Upper lobe of left lung (tissue), 4 donors: ENCODE results near the gene EDA.

Experiments used
- EP300 ChIP-seq, 4 donors: sonication (generic); formaldehyde crosslinking; IDR thresholded peaks; one replicate each; pipeline ENCODE4 v1.5.1; 2017; ENCODE audit warnings: antibody characterized with exemption in 4 of 4, control low read depth in 2 of 4
- POLR2A ChIP-seq, 4 donors: fragments of 450-650 bp; IDR thresholded peaks; one replicate each; pipeline ENCODE4 v1.5.1; 2016 to 2017; ENCODE audit warnings: antibody characterized with exemption in 4 of 4, mild to moderate bottlenecking in 2 of 4
- TF ChIP-seq, protein P1 (sequence below), 6 experiments: fragments of 450-650 bp in 4 of 6; fragments of 200-600 bp in 2 of 6; sonication (generic) in 2 of 6; IDR thresholded peaks; one replicate each; pipeline ENCODE4 v1.5.1; 2016 to 2019; ENCODE audit warnings: antibody characterized with exemption in 6 of 6

DNA sequence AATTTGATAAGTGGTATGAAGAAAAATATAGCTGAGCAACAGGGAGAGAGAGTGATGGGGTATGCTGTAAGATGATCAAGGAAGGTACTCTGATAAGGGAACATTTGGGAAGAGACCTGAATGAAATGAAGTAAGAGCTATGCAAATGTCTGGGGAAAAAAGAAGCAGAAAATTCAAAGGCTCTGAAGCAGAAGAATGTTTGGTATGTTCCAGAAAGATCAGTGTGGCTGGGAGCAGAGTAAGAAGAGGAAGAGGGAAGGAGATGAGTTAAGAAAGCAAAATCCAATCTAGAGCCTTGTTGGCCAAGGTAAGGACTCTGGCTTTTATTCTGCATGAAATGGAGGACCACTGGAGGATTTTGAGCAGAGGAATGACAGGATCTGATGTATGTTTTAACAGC, 343.8 kb downstream of the EDA start:
- TF ChIP-seq POLR2A (IDR thresholded peaks at IDR 0.05) (no peak), EP300 (IDR thresholded peaks at IDR 0.05) (no peak)
- TF ChIP-seq, protein P1, sequence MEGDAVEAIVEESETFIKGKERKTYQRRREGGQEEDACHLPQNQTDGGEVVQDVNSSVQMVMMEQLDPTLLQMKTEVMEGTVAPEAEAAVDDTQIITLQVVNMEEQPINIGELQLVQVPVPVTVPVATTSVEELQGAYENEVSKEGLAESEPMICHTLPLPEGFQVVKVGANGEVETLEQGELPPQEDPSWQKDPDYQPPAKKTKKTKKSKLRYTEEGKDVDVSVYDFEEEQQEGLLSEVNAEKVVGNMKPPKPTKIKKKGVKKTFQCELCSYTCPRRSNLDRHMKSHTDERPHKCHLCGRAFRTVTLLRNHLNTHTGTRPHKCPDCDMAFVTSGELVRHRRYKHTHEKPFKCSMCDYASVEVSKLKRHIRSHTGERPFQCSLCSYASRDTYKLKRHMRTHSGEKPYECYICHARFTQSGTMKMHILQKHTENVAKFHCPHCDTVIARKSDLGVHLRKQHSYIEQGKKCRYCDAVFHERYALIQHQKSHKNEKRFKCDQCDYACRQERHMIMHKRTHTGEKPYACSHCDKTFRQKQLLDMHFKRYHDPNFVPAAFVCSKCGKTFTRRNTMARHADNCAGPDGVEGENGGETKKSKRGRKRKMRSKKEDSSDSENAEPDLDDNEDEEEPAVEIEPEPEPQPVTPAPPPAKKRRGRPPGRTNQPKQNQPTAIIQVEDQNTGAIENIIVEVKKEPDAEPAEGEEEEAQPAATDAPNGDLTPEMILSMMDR (IDR thresholded peaks at IDR 0.05) = no peak
